Activated CD4-positive, alpha-beta T cell treated with anti-CD3 and anti-CD28 coated beads, Interleukin-2, amount 50 U/mL, for 48 hours (primary cell): ENCODE results near the gene PLEKHH1.
"Not testable (repeated sequence)": the region's sequence is repeated elsewhere in the genome, so short reads cannot be mapped to it uniquely, and the experiment has no call there.

ENCODE experiments used
- DNase-seq, 2 experiments: peaks; one replicate each; pipeline ENCODE4 v3.0.0-alpha.2; 2020

PLEKHH1 gene

DNA sequence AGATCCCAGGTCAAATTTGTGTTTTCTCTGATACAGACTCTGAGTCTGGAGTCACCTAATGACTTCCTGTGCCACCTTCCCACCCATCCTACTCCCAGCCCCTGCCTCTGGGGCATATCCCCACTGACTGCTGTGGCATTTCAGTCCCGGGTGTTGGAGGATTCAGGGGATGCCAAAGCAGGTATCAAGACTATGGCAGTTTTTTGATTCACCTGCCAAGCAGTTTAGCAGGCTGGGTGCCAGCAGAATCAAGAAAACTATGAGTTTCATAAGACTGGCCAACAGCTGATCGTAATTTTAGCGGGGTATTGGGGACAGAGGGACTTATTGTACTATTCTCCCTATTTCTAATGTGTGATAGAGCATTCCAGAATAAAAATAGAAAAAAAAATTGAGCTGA, 4.6 kb downstream of the PLEKHH1 start:
- no peak for DNase-seq

DNA sequence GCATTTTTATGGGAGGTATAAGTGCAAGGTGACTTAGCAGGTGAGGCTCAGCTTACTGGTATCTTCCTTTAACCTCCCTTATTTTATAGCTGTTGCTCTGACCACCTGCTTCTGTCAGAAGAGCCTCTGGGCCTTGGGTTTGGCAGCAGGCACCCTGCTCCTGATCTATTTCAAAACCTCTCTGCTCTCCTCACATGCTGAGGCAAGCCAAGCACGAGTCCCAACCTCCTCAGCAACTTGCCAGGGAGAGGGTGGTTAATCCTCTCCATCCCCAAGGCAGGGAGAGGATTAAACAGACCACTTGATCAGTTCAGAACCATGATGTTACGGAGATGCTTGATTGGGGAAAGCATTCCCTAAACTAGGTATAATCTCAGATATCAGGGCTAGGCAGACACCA, 5.4 kb downstream of the PLEKHH1 start:
- no peak for DNase-seq

DNA sequence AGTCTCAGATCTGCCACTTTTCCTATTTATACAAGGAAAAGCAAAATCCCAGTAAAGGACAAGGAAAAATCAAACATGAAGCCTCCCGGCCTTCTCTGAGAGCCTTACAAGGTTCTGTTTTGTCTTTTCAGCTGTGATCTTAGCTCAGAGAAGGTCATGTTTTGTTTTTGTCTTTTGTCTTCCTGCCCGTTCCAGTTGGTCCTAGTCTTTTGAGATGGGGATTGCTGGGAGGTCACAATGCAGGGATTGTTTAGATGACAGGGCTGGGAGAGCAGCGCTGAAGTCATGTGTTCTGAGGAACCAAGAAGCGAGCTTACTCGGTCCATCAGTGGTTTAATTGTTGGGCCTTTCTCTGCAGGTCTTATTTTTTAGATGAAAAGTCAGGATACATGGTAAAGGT, 6.0 kb downstream of the PLEKHH1 start:
- no peak for DNase-seq

DNA sequence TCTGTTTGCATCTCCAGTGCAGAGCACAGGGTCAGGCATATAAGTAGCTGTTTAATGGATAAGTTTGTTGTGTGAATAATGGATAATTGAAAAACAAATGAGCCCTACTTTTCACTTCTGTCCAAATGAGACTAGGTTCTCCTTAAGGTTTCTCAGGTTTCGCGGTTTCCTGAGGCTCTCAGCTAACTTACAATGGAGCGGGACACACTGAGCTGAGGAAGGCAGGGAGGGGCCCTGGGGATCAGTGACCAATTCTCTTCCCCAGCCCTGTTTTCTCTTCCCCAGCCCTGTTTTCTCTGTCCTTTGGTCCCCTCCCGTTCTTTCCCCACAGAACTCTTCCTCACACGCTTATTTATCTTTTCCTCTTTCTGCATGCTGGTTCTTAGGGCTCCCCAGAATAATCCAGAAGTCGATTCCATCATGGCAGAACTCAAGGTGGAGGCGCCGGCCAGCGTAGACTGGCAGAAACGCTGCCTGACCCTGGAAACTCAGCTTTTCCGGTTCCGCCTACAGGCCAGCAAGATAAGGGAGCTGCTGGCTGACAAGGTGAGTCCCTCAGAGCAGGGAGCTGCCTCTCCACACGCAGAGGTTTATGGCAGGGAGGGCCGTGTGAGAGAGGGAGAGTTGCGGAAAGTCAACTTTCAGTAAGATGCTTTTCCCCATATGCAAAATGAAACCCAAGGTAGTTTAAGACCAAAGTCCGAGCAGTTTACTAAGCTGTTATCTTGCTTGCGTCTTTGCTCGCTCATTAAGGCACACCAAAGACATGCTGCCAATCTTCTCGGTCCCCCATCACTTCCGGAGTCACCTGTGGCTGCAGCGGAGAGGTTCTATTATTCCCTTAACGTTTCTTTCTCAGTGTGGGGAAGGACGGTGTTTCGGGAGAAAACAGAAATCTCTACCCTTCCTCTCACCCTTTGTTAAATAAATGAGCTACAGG, 8.6 kb downstream of the PLEKHH1 start:
- peak; percentile 35 to 48 for DNase-seq

DNA sequence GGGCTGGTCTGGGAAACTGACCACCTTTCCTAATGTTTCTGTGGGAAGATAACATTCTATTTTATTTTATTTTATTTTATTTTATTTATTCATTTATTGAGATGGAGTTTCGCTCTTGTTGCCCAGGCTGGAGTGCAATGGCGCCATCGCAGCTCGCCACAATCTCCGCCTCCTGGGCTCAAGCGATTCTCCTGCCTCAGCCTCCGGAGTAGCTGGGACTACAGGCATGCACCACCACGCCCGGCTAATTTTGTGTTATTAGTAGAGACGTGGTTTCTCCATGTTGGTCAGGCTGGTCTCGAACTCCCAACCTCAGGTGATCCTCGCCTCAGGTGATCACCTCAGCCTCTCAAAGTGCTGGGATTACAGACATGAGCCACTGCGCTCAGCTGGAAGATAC, 9.5 kb downstream of the PLEKHH1 start:
- DNase-seq: not testable (repeated sequence)

DNA sequence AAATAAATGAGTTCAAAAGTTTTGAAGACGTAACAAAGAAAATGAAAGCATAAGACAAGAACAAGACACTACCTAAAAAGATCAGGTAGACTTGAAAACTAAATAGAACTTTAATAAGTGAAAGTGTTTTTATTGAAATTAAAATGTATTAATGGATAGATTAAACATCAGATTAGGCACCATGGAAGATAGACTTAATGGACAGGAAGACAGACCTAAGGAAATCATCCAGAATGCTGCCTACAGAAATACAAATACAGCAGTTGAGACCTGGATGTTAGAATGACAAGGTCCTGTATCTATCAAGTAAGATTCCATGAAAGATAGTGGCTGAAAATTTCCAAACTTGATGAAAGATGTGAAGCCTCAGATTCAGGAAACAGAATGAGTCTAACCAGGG, 11.5 kb downstream of the PLEKHH1 start:
- no peak for DNase-seq

DNA sequence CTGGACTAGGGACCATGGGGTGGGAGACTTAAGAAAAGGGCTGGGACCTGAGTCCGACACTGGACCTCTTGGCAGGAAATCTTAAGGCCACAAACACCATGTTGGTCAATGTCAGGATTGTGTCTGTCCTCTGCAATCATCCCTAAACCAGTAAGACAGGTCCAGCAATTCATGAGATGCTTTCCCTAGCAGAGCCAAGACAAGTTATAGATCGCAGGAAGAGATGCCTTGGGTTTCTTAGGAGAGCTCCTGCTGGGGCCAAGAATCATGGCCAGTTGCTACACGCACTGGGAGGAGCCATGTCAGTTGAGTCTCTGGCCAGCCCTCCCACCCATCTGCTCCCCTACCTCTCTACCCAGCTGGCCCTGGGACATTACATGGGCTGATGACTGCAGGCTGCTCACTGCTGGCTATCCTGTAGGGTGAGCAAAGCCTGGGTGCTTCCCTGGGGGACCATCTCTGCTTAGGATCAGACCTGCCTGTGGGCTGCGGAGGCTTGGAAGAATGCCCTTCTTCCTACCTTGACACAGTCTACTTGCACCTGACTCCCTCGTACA, 14.2 kb downstream of the PLEKHH1 start:
- DNase-seq: no peak

DNA sequence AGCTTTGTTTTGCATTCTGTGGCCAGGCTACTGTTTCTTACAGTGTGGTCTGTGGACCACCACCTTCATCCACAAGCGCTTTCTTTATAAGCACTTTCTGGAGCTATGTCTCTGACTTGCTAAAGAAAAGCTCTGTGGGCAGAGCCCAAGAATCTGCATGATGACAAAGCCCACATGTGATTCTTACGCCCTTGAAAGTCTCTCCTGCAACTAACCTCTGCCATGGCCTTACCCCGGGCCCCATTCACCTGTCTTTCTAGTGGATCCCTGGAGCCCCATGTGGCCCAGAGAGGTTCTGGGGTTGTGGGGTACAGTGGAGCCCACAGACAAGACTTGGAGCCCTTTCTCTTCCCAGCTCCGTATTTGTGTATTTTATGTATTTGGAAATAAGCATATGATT, 16.6 kb downstream of the PLEKHH1 start:
- DNase-seq: no peak

DNA sequence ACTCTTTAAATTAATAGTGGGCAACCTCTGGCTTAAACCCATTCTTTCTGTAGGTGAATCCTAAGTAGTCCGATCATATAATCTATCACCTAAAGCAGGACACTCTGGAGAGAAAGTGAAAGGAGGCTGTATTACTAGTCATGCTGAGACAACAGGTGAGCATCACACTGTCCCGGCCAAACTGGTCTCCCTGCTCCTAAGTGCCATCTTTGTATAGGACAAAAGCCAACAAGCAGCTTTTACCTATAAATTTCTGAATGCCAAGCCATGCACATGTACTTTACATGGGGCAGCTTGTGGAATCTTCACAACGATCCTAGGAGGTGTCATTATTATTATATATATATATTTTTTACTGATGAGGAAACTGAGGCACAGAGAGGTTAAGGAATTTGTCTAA, 18.0 kb downstream of the PLEKHH1 start:
- DNase-seq: no peak

DNA sequence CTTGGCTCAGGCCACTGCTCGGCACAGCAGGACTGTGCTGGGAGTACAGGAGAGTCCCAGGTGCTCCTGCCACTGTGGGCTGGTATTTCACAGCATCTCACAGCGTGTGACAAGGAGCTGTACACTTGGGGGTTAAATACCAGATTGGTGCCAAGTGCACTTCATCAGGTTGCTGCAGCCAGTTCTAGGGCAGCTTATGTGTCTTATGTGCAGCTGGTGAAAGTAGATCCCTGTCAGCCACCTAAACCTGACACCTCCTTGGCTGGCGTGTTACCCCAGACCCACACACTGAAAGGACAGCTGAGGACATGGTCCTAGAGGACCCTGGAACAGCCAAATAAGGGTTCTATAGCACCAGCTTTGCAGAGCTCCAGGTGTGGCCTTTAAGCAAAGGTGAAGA, 18.9 kb downstream of the PLEKHH1 start:
- DNase-seq: no peak

DNA sequence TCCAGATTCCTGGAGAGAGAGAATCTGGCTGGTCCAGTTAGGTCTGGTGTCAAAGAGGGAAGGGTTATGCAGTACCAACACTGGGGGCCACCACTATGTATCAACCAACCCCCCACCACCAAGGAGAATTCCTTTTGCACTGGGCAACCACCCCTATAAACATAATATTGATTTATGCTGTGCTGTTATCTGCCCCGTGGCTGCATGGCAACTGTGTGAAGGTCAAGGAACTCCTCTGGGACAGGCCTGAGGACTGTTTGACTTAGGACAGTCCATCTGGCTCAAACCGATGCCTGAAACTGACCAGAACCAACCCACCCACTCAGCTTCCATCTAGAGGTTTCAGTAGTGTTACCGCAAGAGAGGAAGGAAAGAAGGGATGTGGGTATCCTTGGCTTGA, 20.5 kb downstream of the PLEKHH1 start:
- DNase-seq: no peak

DNA sequence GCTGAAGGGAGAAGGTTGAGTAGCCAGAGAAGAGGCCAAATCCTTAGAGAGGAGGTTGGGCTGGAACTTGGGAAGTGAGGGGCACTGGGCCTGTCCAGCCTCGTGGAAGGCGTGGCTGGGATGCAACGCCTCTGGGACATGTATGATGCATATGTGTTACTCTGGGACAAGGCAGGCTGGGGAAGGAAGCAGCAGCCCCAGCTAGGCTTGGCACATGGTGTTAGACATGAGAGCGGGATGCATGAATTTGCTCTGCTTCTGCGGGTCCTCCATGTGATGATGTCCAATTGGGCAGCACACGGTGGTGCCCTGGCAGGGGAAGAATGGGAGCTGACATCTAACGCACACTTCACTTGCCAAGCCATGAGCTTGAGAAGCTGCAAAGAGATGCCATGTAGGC, 21.3 kb downstream of the PLEKHH1 start:
- DNase-seq: no peak

DNA sequence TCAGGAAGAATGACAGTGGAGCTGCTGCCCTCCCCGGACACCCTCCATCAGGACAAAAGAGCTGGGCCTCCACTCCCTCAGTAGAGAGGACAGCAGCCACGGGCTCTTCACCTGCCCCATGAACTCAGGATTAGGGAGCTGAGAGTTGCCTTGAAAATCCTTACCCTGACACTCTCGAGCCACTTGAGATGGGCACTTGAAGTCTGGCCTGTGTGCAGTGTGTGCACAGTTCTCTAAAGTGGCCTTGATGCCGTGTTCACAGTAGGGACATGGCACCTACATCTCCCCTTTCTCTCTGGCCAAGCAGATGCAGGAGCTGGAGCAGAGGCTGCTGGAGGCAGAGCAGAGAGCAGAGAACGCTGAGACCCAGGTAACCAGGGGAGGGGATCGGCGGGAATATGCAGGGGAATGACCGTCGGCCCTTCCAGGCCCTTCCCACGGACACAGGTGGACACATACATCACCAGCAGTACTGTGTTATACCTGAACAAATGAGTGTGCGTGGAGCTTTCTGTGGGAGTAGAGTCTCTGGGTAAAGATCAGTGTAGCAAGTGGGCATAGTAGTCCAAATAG, 22.5 kb downstream of the PLEKHH1 start:
- no peak for DNase-seq

DNA sequence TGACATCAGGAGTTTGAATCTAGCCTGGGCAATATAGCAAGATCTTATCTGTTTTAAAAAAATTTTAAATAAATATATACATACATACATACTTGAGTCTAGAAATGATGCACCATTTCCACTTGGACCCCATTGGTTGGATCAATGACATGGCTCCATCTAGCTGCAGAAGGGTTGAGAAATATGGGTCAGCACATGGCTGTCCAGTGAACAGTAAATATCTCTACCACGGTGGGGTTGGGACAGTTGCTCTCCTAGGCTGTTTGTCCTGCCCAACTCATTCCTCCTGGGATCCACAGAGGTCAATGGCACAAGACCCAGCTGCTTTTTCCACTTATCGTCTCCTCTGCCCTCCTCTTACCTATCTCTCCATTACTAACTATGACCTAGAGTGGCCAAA, 23.6 kb downstream of the PLEKHH1 start:
- DNase-seq: no peak

DNA sequence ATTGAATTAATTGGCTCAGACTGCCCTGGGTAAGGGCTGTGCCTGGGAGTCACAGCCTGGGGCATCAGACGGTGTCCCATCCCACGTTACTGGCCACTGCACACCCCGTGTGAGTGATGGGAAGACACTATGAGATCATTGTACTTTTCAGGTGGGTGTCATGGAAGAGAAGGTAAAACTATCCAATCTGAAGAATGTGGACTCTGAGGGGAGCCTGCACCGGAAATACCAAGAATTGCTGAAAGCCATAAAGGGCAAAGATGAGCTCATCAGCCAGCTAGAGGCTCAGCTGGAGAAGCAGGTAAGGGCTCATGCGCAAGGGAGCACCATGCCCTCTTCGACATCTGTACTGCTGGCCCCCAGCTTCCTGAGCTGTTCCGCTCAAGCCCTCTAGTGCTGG, 24.0 kb downstream of the PLEKHH1 start:
- DNase-seq: no peak

DNA sequence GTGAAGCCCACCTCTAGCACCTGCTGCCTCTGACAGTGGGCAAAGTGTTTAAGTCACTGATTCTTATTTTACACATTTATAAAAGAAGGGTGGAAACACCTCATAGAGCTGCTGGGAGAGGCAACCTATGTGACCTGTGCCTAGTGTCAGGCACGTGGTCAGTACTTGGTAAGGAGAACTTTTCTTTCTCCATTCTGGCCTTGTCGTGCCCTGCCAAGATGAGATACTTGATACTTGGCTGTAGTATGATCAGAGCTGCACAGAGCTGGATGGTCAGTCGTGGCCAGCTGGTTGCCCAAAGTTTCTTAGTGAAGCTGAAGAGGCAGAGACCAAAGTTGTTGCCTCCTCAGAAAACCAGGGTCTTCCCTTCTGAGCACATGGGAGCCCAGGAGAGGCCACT, 24.6 kb downstream of the PLEKHH1 start:
- DNase-seq: no peak

DNA sequence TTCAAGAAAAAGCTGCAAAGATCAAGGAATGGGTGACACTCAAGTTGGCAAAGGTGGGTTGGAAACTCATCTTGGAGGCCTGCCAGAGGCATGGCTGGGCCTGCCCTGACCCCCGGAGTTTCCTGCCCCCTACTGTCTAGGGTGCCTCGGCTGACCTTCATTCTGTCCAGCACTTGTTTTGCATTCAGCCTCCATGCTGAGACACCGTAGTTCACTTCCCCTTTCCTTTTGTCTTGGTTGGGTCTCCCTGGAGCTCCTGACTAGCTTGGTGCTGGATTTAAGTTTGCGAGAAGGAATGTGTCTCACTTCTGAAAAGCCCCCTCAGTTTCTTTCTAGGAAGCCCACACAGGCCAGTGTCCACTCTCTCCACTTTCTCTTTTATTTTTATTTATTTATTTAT, 26.5 kb downstream of the PLEKHH1 start:
- DNase-seq: no peak

DNA sequence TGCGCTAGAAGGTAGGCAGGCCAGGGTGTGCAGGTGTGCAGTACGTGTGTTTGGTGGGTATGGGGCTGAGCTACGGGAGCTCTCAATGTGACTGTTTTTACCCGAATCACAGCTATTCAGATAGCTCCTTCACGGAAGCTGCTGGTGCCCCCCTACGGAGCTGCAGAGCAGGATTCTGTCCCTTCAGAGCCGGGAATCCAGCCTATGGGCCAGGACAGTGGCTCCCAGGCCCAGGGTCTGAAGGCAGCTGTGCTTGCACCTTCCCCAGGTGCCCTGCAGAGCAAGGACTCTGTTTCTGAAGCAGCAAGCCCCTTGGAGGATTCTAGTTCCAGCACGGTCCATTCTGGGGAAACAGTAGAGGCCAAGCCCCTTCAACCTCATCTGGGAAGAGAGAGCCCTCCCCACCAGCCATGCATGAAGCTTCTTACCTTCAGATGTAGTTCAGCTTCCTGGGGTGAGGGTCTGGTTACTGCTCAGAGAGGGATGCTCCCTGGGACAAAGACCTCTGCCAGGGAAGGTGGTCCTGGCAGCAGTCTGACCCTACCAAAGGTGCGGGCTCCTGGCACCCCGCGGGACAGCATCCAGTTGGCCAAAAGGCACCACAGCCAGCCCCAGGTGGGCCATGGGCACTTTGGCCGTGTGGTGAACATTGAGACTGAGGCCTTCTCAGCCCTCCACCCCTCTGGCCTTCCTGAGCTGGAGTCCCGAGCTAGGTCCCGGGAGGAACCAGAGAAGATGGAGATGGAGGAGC, 29.1 kb downstream of the PLEKHH1 start:
- no peak for DNase-seq

DNA sequence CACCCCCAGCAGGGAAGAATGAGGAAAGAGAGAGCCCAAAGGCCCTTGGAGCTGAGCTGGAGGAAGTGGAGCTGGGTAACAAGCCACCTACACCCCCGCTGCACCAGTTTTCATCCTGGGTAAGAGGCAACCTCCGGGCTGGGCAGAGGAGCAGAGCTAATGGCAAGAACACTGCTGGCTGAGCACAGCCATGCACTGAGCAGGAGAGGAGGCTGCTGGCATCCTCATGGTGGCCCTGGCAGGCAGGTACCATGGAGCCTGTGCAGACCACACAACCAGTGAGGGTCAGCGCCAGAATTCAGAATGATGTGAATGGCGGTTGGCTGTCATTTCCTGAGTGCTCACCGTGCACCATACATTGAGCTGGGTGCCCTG, 29.7 kb downstream of the PLEKHH1 start:
- DNase-seq: no peak

DNA sequence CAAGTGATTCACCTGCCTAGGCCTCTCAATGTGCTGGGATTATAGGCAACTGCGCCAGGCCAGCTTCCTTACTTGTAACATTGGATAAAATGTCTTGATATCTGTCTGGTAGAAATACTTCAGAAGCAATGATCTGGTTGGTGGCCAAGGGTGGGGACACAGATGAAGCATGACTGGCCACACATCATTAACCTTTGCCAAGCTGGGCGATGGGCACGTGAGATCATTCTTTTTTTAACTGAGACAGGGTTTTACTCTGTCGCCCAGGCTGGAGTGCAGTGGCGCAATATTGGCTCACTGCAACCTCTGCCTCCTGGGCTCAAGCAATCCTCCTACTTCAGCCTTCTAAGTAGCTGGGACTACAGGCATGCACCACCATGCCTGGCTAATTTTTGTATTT, 31.1 kb downstream of the PLEKHH1 start:
- no peak for DNase-seq

DNA sequence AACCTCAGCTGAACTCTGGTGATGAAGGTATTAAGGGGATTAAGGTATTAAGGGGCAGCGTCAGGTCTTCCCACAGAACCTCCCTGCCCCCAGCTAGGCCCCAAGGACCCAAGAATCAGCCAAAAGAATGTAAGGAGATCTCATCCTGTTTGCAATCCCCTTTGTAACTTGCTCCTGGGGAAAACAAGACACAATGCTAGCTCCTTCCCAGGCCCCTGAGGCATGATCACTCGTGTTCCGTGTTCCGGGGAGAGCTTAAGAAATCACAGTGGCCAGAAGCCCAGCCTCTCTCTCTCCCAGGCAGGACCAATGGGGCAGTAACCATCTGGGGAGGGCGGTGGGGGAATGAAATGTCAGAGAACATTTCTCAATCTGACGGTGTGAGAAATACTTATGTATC, 33.8 kb downstream of the PLEKHH1 start:
- no peak for DNase-seq

DNA sequence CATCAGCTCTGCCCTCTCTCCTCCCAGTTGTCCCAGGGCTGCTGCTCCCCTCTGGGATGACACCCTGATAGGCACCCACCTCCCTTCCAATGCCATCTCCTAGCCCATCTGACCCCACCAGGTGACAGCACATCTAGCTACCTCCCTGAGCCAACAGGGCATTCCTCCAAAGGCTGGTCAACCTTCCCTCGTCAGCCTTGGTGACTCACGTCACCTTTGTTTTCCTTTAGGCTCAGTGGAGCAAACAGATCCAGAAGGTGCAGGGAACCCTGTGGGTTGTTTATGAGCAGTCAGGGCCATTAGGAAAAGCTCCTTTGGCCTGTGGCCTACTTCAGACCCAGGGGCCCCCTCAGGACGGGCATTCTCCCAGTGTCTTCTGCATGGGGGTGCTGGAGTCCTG, 34.6 kb downstream of the PLEKHH1 start:
- DNase-seq: no peak

DNA sequence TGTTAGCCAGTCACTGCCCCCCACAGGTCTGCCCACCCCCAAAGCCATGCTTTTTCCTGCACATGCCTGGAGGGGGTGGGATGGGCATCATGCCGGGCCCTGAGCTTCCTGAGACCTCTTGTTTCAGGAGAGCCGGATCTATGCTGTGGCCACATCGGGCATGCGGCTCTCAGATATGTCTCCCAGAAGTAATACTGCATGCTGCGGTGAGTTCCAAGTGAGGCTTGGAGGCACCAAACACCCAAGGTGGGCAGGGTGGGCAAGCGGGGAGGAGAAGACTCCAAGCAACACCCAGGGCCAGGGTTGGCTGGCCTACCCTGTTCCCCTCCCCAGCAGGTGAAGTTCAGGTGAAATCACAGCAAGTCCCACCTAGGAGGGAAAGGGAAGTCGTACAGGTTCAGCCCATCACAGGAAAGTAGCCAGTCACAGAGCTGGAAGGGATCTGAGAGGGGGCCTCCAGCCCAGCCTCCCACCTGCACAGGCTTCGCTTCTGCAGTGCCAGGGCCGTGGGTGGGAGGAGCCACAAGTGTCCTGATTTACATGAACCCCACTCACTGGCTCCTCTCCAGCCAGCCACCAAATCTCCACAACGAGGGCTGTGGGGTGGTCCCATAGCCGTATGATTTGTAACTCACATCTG, 36.0 kb downstream of the PLEKHH1 start:
- no peak for DNase-seq
